Body of pancreas (tissue), 4 donors: Measurements from ENCODE around the gene TBATA.

Source experiments
- POLR2A ChIP-seq, 3 donors: fragments of 450-650 bp; IDR thresholded peaks; one replicate each; pipeline ENCODE4 v1.6.1; 2016; ENCODE audit warnings: antibody characterized with exemption in 3 of 3, mild to moderate bottlenecking in 2 of 3
- TF ChIP-seq, protein P1 (sequence below), 7 experiments: fragments of 450-650 bp in 4 of 7; fragments of 200-600 bp in 3 of 7; sonication (generic) in 3 of 7; IDR thresholded peaks; one replicate each; pipeline ENCODE4 v1.5.1; 2016 to 2019; ENCODE audit warnings: antibody characterized with exemption in 7 of 7

DNA sequence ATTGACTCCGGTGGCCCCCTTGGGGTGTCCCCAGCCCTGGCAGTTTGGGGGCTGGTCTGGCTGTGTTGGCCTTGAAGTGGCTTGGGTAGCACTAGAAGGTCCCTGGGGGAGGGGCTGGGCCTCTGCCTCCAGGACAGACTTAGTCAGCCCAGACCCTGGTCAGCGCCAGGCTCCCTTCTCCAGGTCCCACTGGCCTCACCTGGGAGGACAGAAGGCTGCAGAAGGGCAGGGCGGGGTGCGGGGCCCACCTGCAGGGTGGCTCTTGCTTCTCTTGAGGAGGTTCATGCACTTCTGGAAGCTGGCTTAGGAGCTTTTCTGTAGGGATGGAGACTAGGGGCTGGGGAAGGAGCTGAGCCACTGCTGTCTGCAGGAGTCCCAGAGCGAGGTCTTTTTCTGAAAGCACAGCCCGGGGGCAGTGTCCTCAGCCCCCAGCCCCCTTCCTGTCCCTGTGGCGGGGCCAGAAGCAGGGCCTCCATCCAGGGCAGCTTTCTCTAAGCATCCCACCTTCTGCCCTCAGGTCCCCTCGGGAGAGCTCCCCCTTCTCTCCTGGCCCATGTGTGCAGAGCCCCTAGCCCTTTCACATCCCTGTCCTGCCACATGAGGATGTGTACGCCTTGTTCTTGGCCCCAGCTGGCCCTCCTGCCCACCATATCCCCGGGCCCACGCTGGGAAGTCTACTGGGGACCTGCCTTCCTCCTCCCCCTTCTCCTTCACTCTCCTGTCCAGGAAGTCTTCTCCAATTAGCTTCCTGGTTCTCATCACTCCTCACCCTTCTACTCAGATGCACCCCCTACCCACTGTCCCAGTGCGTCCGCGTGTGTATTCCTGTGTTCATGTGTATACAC, 11.0 kb downstream of the TBATA start:
- no peak for TF ChIP-seq POLR2A (IDR thresholded peaks at IDR 0.05)
- TF ChIP-seq, protein P1, sequence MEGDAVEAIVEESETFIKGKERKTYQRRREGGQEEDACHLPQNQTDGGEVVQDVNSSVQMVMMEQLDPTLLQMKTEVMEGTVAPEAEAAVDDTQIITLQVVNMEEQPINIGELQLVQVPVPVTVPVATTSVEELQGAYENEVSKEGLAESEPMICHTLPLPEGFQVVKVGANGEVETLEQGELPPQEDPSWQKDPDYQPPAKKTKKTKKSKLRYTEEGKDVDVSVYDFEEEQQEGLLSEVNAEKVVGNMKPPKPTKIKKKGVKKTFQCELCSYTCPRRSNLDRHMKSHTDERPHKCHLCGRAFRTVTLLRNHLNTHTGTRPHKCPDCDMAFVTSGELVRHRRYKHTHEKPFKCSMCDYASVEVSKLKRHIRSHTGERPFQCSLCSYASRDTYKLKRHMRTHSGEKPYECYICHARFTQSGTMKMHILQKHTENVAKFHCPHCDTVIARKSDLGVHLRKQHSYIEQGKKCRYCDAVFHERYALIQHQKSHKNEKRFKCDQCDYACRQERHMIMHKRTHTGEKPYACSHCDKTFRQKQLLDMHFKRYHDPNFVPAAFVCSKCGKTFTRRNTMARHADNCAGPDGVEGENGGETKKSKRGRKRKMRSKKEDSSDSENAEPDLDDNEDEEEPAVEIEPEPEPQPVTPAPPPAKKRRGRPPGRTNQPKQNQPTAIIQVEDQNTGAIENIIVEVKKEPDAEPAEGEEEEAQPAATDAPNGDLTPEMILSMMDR (IDR thresholded peaks at IDR 0.05) = no peak
